Testis (tissue), 3 donors: Measurements from ENCODE around the gene PTPRN2. TPM values are rescaled to one million over a fixed set of nuclear protein-coding genes. Genes with fewer than 3 reads are reported as not detected.

ENCODE experiments used
- DNase-seq: peaks from one replicate; pipeline ENCODE4 v3.0.0-alpha.2; 2019
- H3K27ac ChIP-seq, 2 donors: fragments of 200-600 bp; sonication (generic); one replicate each; pipeline ENCODE4 v1.5.1; 2019
- H3K27me3 ChIP-seq: fragments of 200-600 bp; sonication (generic); one replicate; pipeline ENCODE4 v1.5.1; 2019
- H3K36me3 ChIP-seq: fragments of 200-600 bp; sonication (generic); one replicate; pipeline ENCODE4 v1.5.1; 2017; ENCODE audit warnings: low read depth; ENCODE audit errors: missing control alignments
- H3K4me1 ChIP-seq: fragments of 200-600 bp; sonication (generic); one replicate; pipeline ENCODE4 v1.5.1; 2019
- H3K4me3 ChIP-seq, 2 donors: fragments of 200-600 bp; sonication (generic); one replicate each; pipeline ENCODE4 v1.5.1; 2017 to 2019
- H3K9me3 ChIP-seq: fragments of 200-600 bp; sonication (generic); one replicate; pipeline ENCODE4 v1.5.1; 2017
- POLR2A ChIP-seq: fragments of 450-650 bp; IDR thresholded peaks from one replicate; pipeline ENCODE4 v1.6.1; 2017; ENCODE audit warnings: antibody characterized with exemption, mild to moderate bottlenecking, moderate library complexity
- WGBS, 2 donors: methylation state at CpG; one replicate each; pipeline ENCODE4 v1.1.5; 2018; 5-methylcytosine and 5-hydroxymethylcytosine counted together
- intact Hi-C: fragments of 100-400 bp; cut with DNase I; formaldehyde crosslinking; loops from one replicate; pipeline ENCODE4 v1.15.1; 2023; ENCODE audit warnings: low total_unique reads
- polyA plus RNA-seq: library from polyadenylated mRNA; stranded (reverse); fragments of 350-450 nt; fragmentation: Illumina TruSeq; extraction: RNeasy Lipid Tissue Mini Kit (QIAGEN cat#74804); gene quantifications from one replicate; pipeline ENCODE4 v1.2.3, GENCODE V29; 2014; ENCODE audit warnings: low read depth, low replicate concordance; ENCODE audit not compliant: insufficient read depth
- total RNA-seq, 2 donors: library from RNA; depleted of rRNA; stranded (reverse); fragments of >200 nt; gene quantifications; one replicate each; pipeline ENCODE4 v1.2.3, GENCODE V29; 2016
- TF ChIP-seq, protein P1 (sequence below), 3 experiments: fragments of 450-650 bp in 2 of 3; fragments of 200-600 bp in 1 of 3; sonication (generic) in 1 of 3; IDR thresholded peaks; one replicate each; pipeline ENCODE4 v1.5.1; 2016 to 2019; ENCODE audit warnings: antibody characterized with exemption in 3 of 3, mild to moderate bottlenecking in 2 of 3, moderate library complexity in 1 of 3

PTPRN2 gene
- total and polyA plus RNA-seq, 3 donors from 2014 or later, result 9.3 to 10.8 (median 9.8) TPM

DNA sequence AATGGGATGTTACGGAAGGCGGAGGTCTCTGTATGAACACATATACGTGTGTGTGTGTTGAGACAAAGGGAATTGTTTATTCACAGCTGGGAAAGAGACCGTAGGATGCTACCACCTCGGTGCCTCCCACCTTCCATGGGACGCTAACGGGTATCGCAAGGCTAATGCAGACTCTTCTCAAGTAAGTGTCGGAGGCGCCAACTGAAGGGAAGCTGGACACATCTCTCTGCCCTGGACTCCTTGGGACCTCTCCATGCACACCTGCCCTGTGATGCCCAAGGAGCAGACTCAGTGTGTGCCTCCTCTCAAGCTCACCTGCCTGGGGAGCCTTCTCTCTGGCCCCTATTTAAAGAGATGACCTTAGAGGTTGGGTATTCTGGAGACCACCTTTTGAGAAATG is 1020.0 kb downstream of the PTPRN2 start:
- Histone ChIP-seq H3K4me3 (no peak overlapping the region), H3K36me3 (no peaks in the 10 kb centered on the region), H3K27me3 (no peaks in the 10 kb centered on the region), H3K27ac (no peak overlapping the region), H3K4me1 (peaks cover 11% of the 10 kb centered on the region), H3K9me3 (no peaks in the 10 kb centered on the region)
- DNase-seq, result no peak
- TF ChIP-seq, protein P1, sequence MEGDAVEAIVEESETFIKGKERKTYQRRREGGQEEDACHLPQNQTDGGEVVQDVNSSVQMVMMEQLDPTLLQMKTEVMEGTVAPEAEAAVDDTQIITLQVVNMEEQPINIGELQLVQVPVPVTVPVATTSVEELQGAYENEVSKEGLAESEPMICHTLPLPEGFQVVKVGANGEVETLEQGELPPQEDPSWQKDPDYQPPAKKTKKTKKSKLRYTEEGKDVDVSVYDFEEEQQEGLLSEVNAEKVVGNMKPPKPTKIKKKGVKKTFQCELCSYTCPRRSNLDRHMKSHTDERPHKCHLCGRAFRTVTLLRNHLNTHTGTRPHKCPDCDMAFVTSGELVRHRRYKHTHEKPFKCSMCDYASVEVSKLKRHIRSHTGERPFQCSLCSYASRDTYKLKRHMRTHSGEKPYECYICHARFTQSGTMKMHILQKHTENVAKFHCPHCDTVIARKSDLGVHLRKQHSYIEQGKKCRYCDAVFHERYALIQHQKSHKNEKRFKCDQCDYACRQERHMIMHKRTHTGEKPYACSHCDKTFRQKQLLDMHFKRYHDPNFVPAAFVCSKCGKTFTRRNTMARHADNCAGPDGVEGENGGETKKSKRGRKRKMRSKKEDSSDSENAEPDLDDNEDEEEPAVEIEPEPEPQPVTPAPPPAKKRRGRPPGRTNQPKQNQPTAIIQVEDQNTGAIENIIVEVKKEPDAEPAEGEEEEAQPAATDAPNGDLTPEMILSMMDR (IDR thresholded peaks at IDR 0.05), result no peak
- no peak for TF ChIP-seq POLR2A
- 91 to 97% methylated on average over 7 to 10 of the region's 10 CpGs for WGBS, 2 donors
- intact Hi-C loops, result no loop called here

DNA sequence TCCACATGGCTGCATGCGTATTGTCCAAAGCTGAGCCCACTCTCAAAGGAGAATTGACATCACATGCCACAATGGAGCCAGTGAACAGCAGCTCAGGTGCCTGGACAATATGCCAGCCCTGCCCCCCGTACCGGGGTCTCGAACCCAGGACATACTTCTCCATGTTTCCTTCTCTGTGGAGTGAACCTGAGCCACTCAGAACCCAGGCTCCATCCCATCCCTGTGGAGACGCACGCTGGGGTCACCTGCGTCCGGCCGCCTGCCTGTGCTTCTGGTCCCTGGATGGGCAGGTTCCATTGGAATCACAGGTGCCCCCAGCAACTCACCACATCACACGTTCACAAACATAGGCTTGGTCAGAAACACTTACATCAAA is 1021.0 kb downstream of the PTPRN2 start:
- Histone ChIP-seq H3K4me3 (no peak overlapping the region), H3K4me1 (peaks cover 11% of the 10 kb centered on the region), H3K9me3 (no peaks in the 10 kb centered on the region), H3K27ac (no peak overlapping the region), H3K27me3 (no peaks in the 10 kb centered on the region), H3K36me3 (no peaks in the 10 kb centered on the region)
- no peak for DNase-seq
- TF ChIP-seq, protein P1 (IDR thresholded peaks at IDR 0.05), result no peak
- TF ChIP-seq POLR2A, result no peak
- WGBS, 2 donors, result 88 to 93% methylated on average over 9 to 10 of the region's 10 CpGs
- intact Hi-C loops, result no loop called here

DNA sequence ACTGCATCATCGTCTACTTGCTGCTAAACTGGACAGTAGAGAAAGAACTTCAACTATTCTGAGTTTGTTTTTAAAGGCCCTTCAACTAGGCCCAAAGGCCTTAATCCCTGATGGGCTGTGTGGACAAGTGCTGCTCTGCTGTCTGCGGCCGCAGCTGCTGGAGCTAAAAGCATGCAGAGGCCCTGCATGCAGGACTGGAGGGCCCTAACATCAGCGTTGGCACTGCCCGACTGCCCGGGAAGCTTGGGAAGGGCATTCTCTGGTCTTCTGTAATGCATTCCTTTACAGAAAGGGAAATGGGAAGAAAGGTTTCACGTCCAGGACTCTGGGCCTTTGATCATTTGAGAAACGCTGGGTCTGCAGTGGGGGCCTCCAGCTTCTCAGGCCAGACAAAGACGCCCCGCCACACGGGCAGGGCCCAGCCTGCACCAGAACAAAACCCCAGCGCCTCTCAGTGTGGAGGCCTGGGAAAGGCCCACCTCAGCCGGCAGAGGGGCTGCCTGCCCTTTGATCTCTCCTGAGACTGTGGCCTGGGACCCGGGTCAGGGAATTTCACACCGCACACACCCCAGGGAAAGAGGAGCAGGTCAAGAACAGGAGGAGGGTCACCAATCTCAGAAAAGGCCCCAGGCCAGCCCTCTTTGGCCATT is 1021.5 kb downstream of the PTPRN2 start:
- no peak overlapping the region for H3K4me3 ChIP-seq
- no peak overlapping the region for H3K27ac ChIP-seq
- peaks cover 11% of the 10 kb centered on the region for H3K4me1 ChIP-seq
- WGBS, 2 donors, result 90 to 92% methylated on average over 9 to 15 of the region's 15 CpGs
- no peaks in the 10 kb centered on the region for H3K36me3 ChIP-seq
- DNase-seq, result no peak
- no peaks in the 10 kb centered on the region for H3K9me3 ChIP-seq
- no peaks in the 10 kb centered on the region for H3K27me3 ChIP-seq
- no peak for TF ChIP-seq POLR2A
- TF ChIP-seq, protein P1 (IDR thresholded peaks at IDR 0.05), result no peak
- intact Hi-C loops, result no loop called here

DNA sequence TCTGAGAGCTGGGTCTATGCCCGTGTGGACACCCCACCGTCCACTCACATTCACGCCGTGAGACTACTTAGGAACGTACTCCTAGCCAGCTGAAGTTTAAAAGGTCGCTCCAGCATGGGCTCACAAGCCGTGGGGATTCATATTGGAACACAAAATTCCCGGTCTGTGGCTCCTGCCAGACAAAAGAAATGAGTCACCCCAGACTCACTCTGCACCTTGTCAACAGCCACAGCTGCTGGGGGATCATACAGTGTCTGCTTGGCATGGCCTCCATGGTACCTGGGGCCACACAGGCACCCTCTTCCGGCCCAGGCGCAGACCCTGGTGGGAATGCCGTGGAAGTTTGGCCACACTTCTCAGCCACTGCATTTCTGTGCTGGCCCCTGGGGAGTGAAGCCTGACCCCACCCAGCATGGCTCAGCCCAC is 1022.4 kb downstream of the PTPRN2 start:
- intact Hi-C loops, result no loop called here
- 93 to 96% methylated on average over 10 to 11 of the region's 11 CpGs for WGBS, 2 donors

More for the DNA sequence above, 1022.4 kb downstream of the PTPRN2 start:
- Histone ChIP-seq H3K4me3 (no peak overlapping the region), H3K27ac (no peak overlapping the region), H3K36me3 (no peaks in the 10 kb centered on the region), H3K27me3 (no peaks in the 10 kb centered on the region), H3K4me1 (peaks cover 11% of the 10 kb centered on the region), H3K9me3 (no peaks in the 10 kb centered on the region)
- TF ChIP-seq POLR2A, result no peak
- TF ChIP-seq, protein P1 (IDR thresholded peaks at IDR 0.05), result no peak
- no peak for DNase-seq
